CD8-positive, alpha-beta memory T cell (primary cell): Measurements from ENCODE around the gene PDCD1. TPM values are rescaled to one million over a fixed set of nuclear protein-coding genes. Genes with fewer than 3 reads are reported as not detected.

Experiments used
- CTCF ChIA-PET: fragments of 350-600 bp; sonication (Branson Sonifier 250); formaldehyde crosslinking; loops from one replicate; lab custom pipeline; 2021; ENCODE audit warnings: antibody characterized with exemption; lab: Charles Lee
- POLR2A ChIA-PET: fragments of 350-600 bp; sonication (Branson Sonifier 250); formaldehyde crosslinking; loops from one replicate; lab custom pipeline; 2021; ENCODE audit warnings: antibody characterized with exemption; lab: Charles Lee
- DNase-seq, 5 donors: peaks; one replicate each; pipeline versions ENCODE4 v3.0.0 to v3.0.0-alpha.2; 2020 to 2022; ENCODE audit warnings: mixed read lengths in 1 of 5
- H3K27ac ChIP-seq: one replicate; pipeline ENCODE4 v1.7.0; 2013; ENCODE audit warnings: low read depth, mild to moderate bottlenecking, low read length, moderate library complexity
- H3K27me3 ChIP-seq: 2 replicates; pipeline ENCODE4 v1.7.0; 2013; ENCODE audit warnings: low read length, mild to moderate bottlenecking; ENCODE audit not compliant: insufficient read depth, poor library complexity, severe bottlenecking
- H3K36me3 ChIP-seq: 2 replicates; pipeline ENCODE4 v1.7.0; 2013; ENCODE audit warnings: mild to moderate bottlenecking, low read length, moderate library complexity; ENCODE audit not compliant: insufficient read depth
- H3K4me1 ChIP-seq: 2 replicates; pipeline ENCODE4 v1.7.0; 2013; ENCODE audit warnings: mild to moderate bottlenecking, low read length, moderate library complexity; ENCODE audit not compliant: insufficient read depth
- H3K4me3 ChIP-seq: 2 replicates; pipeline ENCODE4 v1.7.0; 2013; ENCODE audit warnings: mild to moderate bottlenecking, low read length
- H3K9me3 ChIP-seq: 2 replicates; pipeline ENCODE4 v1.7.0; 2013; ENCODE audit warnings: mild to moderate bottlenecking, low read length
- H3K27ac Mint-ChIP-seq, 8 donors: one replicate each; pipeline ENCODE4 v1.8.0; 2020 to 2021; ENCODE audit warnings: mixed read lengths in 8 of 8, mild to moderate bottlenecking in 6 of 8, inconsistent platforms in 3 of 8, moderate library complexity in 3 of 8
- H3K27me3 Mint-ChIP-seq, 2 donors: one replicate each; pipeline ENCODE4 v1.8.0; 2020 to 2021; ENCODE audit warnings: mixed read lengths in 2 of 2, mild to moderate bottlenecking in 1 of 2, moderate library complexity in 1 of 2
- H3K36me3 Mint-ChIP-seq, 3 donors: one replicate each; pipeline ENCODE4 v1.8.0; 2020 to 2021; ENCODE audit warnings: mixed read lengths in 3 of 3, inconsistent platforms in 1 of 3, mild to moderate bottlenecking in 1 of 3
- H3K4me1 Mint-ChIP-seq, 3 donors: one replicate each; pipeline ENCODE4 v1.8.0; 2020 to 2021; ENCODE audit warnings: mixed read lengths in 3 of 3, inconsistent platforms in 1 of 3, mild to moderate bottlenecking in 1 of 3
- H3K4me3 Mint-ChIP-seq, 7 donors: one replicate each; pipeline ENCODE4 v1.8.0; 2020 to 2021; ENCODE audit warnings: mixed read lengths in 7 of 7, mild to moderate bottlenecking in 6 of 7, moderate library complexity in 4 of 7, inconsistent platforms in 2 of 7
- H3K9me3 Mint-ChIP-seq, 5 donors: one replicate each; pipeline ENCODE4 v1.8.0; 2020 to 2022; ENCODE audit warnings: mixed read lengths in 5 of 5, mild to moderate bottlenecking in 3 of 5, moderate library complexity in 2 of 5, inconsistent platforms in 1 of 5
- polyA plus RNA-seq: library from polyadenylated mRNA; unstranded; fragments of 300-500 nt; fragmentation: Illumina TruSeq; gene quantifications from one replicate; pipeline ENCODE4 v1.2.3, GENCODE V29; 2021
- total RNA-seq, 2 experiments: library from RNA; stranded (reverse); gene quantifications; one replicate each; pipeline ENCODE4 v1.2.3, GENCODE V29; 2021

PDCD1 gene
- total and polyA plus RNA-seq, 3 experiments from 2014 or later: 34.3 to 41.8 (median 39.3) TPM

GRCh38 chr2:241903121-241904010, 44.7 kb upstream of the PDCD1 start:
- ChIA-PET POLR2A (no interaction called here), CTCF (interaction anchor here (1.7 kb wide), 1 partner anchor 31 kb away, joined by 3 read pairs; no protein-coding TSS in a partner anchor)
- no peaks in the 10 kb centered on the region for H3K27me3 ChIP-seq
- H3K27ac ChIP-seq: no peak overlapping the region
- H3K4me1 Mint-ChIP-seq: peaks cover 0 to 6% (median 0%) of the 10 kb centered on the region in 3 donors
- H3K4me3 Mint-ChIP-seq: no peak overlapping the region
- no peaks in the 10 kb centered on the region for H3K27me3 Mint-ChIP-seq
- DNase-seq: no peak
- no peaks in the 10 kb centered on the region for H3K36me3 ChIP-seq
- H3K36me3 Mint-ChIP-seq: peaks cover 0 to 31% (median 4%) of the 10 kb centered on the region in 3 donors
- no peak overlapping the region for H3K4me3 ChIP-seq
- H3K9me3 ChIP-seq: no peaks in the 10 kb centered on the region
- no peaks in the 10 kb centered on the region for H3K4me1 ChIP-seq
- H3K9me3 Mint-ChIP-seq: no peaks in the 10 kb centered on the region
- H3K27ac Mint-ChIP-seq: peak overlapping the region in 1 of 8 donors; percentile 46

GRCh38 chr2:241902357-241902991, 43.8 kb upstream of the PDCD1 start:
- CTCF ChIA-PET: interaction anchor here (1.7 kb wide), 1 partner anchor 32 kb away, joined by 3 read pairs; no protein-coding TSS in a partner anchor
- DNase-seq: no peak
- peaks cover 0 to 6% (median 2%) of the 10 kb centered on the region in 3 donors for H3K4me1 Mint-ChIP-seq
- Histone ChIP-seq H3K36me3 (no peaks in the 10 kb centered on the region), H3K4me3 (no peak overlapping the region), H3K27me3 (no peaks in the 10 kb centered on the region), H3K4me1 (no peaks in the 10 kb centered on the region), H3K27ac (no peak overlapping the region), H3K9me3 (no peaks in the 10 kb centered on the region)
- POLR2A ChIA-PET: no interaction called here
- H3K27me3 Mint-ChIP-seq: no peaks in the 10 kb centered on the region
- no peaks in the 10 kb centered on the region for H3K9me3 Mint-ChIP-seq
- H3K27ac Mint-ChIP-seq: no peak overlapping the region
- no peak overlapping the region for H3K4me3 Mint-ChIP-seq
- H3K36me3 Mint-ChIP-seq: peaks cover 0 to 37% (median 6%) of the 10 kb centered on the region in 3 donors

GRCh38 chr2:241901500-241902351, 43.0 kb upstream of the PDCD1 start:
- DNase-seq: no peak
- peaks cover 0 to 36% (median 5%) of the 10 kb centered on the region in 3 donors for H3K36me3 Mint-ChIP-seq
- Histone ChIP-seq H3K4me1 (no peaks in the 10 kb centered on the region), H3K27me3 (no peaks in the 10 kb centered on the region), H3K36me3 (no peaks in the 10 kb centered on the region), H3K27ac (no peak overlapping the region), H3K9me3 (no peaks in the 10 kb centered on the region), H3K4me3 (no peak overlapping the region)
- H3K9me3 Mint-ChIP-seq: no peaks in the 10 kb centered on the region
- peak overlapping the region in 1 of 8 donors; percentile 72 for H3K27ac Mint-ChIP-seq
- peak overlapping the region in 1 of 7 donors; percentile 57 for H3K4me3 Mint-ChIP-seq
- POLR2A ChIA-PET: no interaction called here
- no peaks in the 10 kb centered on the region for H3K27me3 Mint-ChIP-seq
- CTCF ChIA-PET: no interaction called here
- H3K4me1 Mint-ChIP-seq: peaks cover 0 to 9% (median 6%) of the 10 kb centered on the region in 3 donors

GRCh38 chr2:241901018-241901380, 42.3 kb upstream of the PDCD1 start:
- peaks cover 0 to 3% (median 0%) of the 10 kb centered on the region in 5 donors for H3K9me3 Mint-ChIP-seq
- H3K4me3 Mint-ChIP-seq: peak overlapping the region in 1 of 7 donors; percentile 57
- no peaks in the 10 kb centered on the region for H3K4me1 ChIP-seq
- H3K4me1 Mint-ChIP-seq: peaks cover 0 to 13% (median 8%) of the 10 kb centered on the region in 3 donors
- H3K27me3 Mint-ChIP-seq: peaks cover 0 to 2% of the 10 kb centered on the region in 2 donors
- no peak overlapping the region for H3K4me3 ChIP-seq
- ChIA-PET POLR2A (no interaction called here), CTCF (no interaction called here)
- H3K27me3 ChIP-seq: no peaks in the 10 kb centered on the region
- no peaks in the 10 kb centered on the region for H3K9me3 ChIP-seq
- H3K36me3 ChIP-seq: no peaks in the 10 kb centered on the region
- peaks cover 0 to 36% (median 4%) of the 10 kb centered on the region in 3 donors for H3K36me3 Mint-ChIP-seq
- H3K27ac ChIP-seq: no peak overlapping the region
- H3K27ac Mint-ChIP-seq: no peak overlapping the region
- no peak for DNase-seq

GRCh38 chr2:241900251-241901017, 41.7 kb upstream of the PDCD1 start:
- CTCF ChIA-PET: no interaction called here
- no peaks in the 10 kb centered on the region for H3K36me3 ChIP-seq
- Mint-ChIP-seq H3K9me3 (peaks cover 0 to 3% (median 0%) of the 10 kb centered on the region in 5 donors), H3K27me3 (peaks cover 0 to 2% of the 10 kb centered on the region in 2 donors), H3K4me3 (no peak overlapping the region), H3K36me3 (peaks cover 0 to 32% (median 3%) of the 10 kb centered on the region in 3 donors), H3K4me1 (peaks cover 0 to 16% (median 8%) of the 10 kb centered on the region in 3 donors), H3K27ac (no peak overlapping the region)
- POLR2A ChIA-PET: no interaction called here
- no peak overlapping the region for H3K27ac ChIP-seq
- no peaks in the 10 kb centered on the region for H3K27me3 ChIP-seq
- no peak for DNase-seq
- no peak overlapping the region for H3K4me3 ChIP-seq
- H3K9me3 ChIP-seq: no peaks in the 10 kb centered on the region
- H3K4me1 ChIP-seq: no peaks in the 10 kb centered on the region

GRCh38 chr2:241898463-241899270, 40.0 kb upstream of the PDCD1 start:
- POLR2A ChIA-PET: no interaction called here
- Histone ChIP-seq H3K9me3 (no peaks in the 10 kb centered on the region), H3K27me3 (no peaks in the 10 kb centered on the region), H3K4me3 (no peak overlapping the region), H3K27ac (no peak overlapping the region), H3K4me1 (no peaks in the 10 kb centered on the region), H3K36me3 (no peaks in the 10 kb centered on the region)
- Mint-ChIP-seq H3K4me1 (peaks cover 0 to 19% (median 8%) of the 10 kb centered on the region in 3 donors), H3K27ac (peak overlapping the region in 3 of 8 donors; percentile 8 to 64 (median 23)), H3K4me3 (no peak overlapping the region), H3K27me3 (peaks cover 0 to 2% of the 10 kb centered on the region in 2 donors), H3K9me3 (peaks cover 0 to 3% (median 0%) of the 10 kb centered on the region in 5 donors), H3K36me3 (peaks cover 0 to 34% (median 3%) of the 10 kb centered on the region in 3 donors)
- no peak for DNase-seq
- CTCF ChIA-PET: no interaction called here
